HS-27A (cell line): Measurements from ENCODE around the gene PLEKHM3.
"Not testable (repeated sequence)": the region's sequence is repeated elsewhere in the genome, so short reads cannot be mapped to it uniquely, and the experiment has no call there.

Experiments
- DNase-seq: peaks from one replicate; pipeline ENCODE4 v3.0.0-alpha.2; 2012; ENCODE audit warnings: low read depth, missing footprints

The PLEKHM3 gene

DNA sequence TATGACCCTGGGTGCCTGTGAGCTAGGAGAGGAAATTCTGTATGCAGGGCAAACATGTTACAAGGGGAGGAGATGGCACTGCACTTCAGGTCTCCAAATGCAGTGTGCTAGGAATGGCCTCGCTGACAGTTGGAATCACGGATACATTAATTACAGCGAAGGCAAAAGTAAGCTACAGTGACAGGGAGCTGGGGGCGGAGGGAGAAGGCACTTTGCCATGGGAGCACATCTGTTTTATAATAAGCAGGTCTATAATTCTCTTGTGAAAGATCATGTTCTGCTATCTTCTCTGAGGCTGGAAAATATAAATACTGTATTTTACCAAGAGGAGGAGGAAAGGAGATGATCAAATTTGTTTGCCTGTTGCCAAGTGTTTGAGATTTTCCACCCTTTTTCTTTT is 199.3 kb downstream of the PLEKHM3 start:
- no peak for DNase-seq

DNA sequence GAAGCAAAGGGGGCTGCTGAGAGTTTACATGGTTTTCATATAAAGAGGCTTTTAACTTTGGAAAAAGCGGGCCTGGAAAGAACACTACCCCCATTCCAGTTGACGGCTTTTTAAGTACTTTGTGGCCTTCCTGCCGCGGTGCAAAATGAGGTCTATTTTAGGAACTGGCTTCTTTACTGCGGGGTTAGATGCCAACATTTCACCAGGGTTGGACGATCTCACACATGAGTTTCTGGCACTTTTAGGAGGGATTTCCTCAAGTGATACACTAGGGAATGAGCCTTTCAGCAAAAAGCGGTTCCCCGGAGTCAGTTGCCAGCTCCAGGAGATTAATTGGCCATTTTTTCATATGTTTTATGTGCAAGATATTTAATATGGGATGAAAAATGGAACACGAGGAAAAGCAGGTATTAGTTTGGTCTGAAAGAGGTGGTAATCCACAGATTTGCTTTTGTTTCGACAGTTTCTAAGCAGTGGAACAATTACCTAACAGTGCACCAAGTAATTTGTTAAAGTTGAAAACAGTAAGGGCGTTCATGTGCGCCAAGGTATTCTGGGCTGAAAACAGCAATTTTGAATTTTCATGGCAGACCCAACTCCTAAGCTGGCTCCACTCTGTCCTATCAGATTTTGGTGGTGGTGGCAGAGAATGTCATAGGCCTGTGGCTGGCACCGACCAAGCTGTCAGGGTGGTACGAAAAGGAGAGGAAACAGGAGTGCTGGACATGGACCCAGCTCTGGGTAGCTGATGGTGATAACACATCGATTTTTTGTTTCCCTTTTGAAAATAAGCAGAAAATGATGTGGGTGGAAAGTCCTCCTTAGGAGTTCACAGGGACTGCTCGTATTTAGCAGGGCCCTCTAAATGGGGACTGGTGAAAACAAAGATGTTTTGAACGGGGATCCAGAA is 200.0 kb downstream of the PLEKHM3 start:
- no peak for DNase-seq

- no peak for DNase-seq
Observed at GRCh38 chr2:207823865-207824264, 201.5 kb downstream of the PLEKHM3 start.

- no peak for DNase-seq
Observed at GRCh38 chr2:207819839-207820784, 205.2 kb downstream of the PLEKHM3 start.

DNA sequence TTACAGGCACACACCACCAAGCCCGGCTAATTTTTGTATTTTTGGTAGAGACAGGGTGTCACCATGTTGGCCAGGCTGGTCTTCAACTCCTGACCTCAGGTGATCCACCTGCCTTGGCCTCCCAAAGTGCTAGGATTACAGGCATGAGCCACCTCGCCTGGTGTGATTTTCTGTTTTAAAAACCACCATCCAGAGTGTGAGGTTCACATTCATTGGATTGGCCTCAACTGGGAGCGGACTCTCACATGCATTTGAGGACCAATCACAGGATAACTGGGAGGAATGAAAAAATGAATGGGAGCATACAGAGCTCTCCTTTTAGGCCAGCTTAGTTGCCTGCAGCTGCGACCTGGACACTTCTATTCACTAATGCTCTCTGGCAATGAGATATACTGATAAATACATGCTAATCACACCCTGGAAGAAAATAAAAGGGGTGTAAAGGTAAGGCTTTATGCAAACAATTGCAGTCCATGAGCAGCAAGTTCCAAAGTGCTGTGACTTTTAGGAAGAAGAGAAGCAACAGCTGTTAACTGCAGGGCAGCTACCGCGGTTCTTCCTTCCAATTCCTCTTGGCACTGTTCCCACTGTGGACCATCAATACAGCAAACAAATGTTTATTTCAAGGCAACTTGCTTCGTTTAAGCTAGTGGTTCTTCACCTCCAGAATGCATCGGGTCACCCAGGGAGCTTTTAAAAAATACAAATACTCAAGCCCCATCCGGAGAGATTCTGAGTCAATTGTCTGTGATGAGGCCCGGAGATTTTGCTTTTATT is 206.1 kb downstream of the PLEKHM3 start:
- DNase-seq: no peak

DNA sequence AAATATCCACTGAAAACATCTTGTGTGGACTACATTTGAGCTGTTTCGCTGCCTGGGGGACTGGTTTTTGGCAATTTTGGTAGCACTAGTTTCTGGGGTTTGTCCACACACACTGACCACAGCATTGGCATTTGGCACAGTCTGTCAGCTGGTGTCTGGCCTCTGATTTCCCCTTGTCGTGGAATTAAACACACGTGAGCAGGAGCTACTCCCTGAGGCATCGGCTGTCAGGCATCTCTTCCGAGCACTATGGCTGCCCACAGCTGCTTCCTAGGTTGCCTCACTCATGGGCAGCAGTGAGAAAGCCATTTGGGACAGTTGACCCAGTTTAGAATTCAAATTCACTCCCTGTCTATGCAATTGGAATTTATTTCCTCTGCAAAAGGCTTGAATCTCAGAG is 208.8 kb downstream of the PLEKHM3 start:
- DNase-seq: no peak

- no peak for DNase-seq
Observed at GRCh38 chr2:207815254-207815653, 210.1 kb downstream of the PLEKHM3 start.

GRCh38 chr2:207813942-207814341 is 211.4 kb downstream of the PLEKHM3 start:
- no peak for DNase-seq

DNA sequence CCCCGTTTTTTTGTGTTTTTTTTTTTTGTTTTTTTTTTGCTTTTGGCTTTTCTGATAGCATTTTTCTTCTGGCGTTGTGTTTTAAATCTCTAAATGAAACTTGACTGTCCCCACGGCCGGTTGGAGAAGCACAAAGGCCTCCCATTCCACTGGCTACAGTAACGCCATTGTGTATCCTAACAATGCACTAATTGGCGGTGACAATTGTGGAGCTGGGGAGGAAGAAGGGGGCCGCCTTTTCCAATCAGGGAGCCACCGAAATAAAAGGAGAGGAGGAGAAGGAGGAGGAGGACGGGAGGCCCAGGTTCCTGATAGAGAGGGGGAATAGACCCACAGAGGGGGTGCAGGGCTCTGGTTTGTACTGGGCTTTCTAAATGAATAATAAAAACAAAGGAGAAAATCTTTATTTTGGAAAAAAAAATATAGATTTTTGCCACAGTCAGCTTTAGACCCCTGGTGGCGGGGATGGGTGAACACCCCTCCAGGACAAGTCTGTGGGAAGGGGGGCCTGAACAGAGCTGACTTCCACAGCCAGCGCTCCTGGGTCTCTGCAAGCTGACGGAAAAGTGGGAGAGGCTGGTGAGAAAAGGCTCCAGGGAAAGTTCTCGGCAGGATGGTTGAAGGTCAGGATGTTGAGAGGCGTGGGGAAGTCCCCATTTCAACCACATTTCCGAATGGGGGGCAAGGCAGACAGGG is 212.0 kb downstream of the PLEKHM3 start:
- DNase-seq: no peak

DNA sequence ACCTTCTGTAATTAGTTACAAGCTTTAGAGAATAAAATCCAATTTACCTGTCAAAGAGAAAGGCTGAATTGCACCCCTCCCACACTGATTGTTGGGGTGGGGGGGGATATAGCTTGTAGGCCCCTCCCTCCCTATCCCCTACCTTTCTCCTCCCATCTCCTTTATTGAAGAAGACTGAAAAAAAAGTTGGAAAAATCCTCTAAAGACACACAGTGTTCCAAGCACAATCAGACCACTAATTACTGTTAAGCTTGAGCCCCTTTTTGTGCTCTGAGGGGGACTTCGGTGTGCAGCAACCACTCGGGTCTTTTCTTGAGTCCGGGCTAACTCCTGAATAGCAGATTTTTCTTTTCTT is 212.6 kb downstream of the PLEKHM3 start:
- no peak for DNase-seq

DNA sequence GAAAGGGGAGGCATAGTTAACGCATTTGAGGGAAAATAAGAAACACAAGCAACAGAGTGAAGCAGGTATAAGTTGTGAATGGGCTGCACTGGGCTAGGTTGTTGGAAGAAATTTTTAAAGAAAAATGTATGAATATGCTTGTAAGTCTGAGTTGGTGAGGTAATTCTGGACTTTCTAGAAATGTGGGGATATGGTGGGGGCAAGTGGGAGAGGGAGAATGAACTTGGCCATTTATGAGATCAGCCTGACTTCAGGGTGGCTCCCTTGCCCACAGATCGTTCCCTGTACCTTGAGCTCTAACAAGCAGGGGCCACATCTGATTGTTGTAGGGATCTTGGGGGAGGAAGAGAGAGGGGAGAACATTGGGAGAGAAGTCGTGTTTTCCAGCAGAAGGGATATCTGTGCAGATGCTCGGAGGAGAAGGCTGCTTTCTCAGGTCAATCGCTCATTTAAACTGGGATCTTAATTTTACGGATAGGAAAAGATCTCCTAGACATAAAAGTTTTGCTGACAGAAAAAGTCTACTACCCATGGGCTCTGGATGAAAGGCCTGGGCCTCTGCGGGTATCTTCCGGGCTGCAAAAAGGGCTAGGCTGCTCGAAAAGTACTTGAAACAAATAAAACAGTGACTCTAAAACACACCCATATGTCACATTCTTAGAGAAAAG is 213.1 kb downstream of the PLEKHM3 start:
- no peak for DNase-seq

GRCh38 chr2:207811658-207812057 is 213.7 kb downstream of the PLEKHM3 start:
- not testable (repeated sequence) for DNase-seq

DNA sequence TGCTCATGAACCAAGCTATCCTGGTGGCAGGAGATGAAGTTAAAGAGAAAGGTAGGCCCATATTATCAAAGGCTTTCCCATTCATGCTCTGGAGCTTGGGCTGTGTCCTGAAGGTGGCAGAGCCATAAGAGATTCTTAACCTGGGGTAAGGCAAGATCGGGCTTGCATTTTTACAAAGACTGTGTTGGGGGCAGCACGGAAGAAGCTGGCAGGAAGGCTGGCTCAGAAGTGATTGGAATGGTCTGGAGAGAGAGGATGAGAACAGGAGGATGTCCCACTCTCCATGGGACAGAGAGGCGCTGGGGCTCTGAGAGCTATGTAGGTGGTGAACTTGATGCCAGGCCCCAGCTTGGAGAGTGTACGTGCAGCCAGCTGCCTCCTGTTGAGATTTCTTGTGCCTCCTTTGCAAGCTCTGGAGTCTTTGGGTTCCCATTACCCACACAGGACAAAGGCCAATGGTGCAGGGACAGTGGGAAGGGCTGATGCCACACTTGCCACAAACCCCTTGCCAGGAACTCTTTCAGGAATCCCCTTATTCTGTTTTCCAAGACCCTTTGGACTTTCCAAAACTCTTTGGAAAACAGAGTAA is 215.0 kb downstream of the PLEKHM3 start:
- DNase-seq: no peak

DNA sequence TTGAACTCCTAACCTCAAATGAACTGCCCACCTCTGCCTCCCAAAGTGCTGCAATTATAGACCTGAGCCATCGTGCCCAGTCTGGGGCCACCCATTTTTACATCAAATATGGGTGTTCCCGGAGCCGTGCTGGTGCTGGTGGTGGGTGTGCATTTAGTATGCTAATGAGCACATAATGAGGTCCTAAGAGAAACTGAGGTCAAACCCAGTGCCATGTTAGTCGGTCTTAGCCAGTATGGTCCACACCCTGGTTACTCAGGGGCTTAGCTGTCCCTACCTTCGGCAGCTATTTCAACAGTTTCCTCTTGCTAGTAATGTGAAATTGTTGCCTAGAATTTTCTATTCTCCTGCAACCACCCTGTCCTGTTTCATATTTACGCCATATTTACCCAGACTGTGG is 217.2 kb downstream of the PLEKHM3 start:
- DNase-seq: no peak

DNA sequence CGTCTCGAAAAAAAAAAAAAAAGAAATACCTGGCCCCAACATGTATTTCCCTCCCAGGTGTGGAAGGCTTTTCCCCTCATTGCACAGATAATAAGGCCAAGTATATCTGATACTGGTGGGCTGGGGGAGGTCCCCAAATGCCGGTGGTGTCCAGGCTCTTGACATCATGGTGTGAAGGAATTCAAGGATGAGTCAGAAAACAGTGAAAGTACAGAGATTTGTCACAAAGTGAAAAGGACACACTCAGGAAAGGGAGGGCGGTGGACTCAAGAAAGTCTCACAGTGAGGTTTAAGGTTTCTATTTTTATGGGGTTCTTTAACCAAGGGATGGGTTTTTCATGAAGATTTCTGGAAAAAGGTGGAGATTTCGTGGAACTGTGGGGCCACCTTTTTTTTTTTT is 217.8 kb downstream of the PLEKHM3 start:
- no peak for DNase-seq

GRCh38 chr2:207805566-207806226 is 219.6 kb downstream of the PLEKHM3 start:
- DNase-seq: no peak

DNA sequence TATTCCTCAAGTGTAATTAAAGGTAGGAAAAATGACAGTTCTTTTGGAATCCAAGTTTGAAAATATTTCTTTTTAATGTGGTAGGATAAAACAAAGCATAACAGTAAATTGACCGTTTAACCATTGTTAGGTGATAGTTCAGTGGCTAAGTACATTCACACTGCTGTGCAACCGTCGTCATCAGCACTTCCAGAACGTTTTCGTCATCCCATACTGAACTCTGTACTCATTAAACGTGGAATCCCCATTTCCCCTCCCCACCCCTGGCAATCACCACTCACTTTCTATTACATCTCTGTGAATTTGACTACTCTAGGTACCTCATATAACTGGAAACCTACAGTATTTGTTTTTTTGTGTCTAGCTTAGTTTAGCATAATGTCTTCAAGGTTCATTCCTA is 222.7 kb downstream of the PLEKHM3 start:
- DNase-seq: no peak

DNA sequence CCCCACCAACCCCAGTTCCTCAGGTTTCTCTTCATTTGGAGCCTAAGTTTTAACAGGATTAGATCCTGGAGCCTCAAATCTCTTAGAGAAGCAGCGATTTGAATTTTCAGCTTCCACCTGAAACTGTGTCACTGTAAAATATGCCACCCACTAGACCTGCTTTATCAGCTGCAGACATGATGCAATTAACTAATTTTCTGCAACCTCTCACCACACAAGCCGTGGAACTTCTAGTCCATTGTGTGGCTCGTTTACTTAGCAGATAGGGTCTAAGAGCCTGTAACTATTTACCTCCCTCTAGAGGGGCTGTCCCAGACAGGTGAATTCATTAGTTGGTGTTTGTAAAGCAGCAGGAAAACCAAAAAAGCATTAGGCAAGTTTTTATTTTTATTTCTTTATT is 224.1 kb downstream of the PLEKHM3 start:
- no peak for DNase-seq

DNA sequence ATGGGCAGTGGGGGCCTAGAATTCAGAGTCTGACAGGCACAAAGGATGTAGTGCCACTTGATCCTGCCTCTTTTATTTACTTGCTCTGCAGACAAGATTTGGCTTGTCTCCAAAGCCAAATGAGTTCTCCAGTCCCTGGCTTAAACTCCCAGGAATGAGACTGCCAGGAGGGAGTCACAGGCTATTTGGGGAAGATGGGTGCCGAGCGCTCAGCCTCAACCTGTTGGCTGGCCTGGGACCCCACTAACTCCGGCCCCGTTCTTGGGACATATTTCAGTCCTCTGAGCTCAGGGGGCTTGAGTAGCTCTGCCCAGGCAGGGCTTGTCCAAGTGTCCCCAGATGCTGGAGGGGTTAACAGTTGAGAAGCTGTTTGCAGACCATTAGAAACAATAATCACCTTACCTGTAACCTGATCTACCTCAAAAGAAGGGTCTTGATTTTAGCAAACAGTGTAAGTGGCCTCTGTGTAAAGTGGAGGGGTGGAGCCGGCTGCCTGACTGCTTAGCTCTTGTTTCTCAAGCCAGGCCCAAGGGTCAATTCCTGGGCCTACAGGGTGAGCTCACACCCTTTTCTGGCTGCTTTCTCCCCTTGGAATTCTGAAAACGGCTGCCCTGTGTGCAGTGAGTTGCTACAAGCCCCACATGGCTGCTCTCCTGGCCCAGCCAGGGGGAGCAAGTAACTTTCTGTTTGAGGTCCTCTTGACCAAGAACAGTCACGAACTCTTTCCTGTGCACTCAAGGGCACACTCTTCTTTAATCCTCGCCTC is 228.6 kb downstream of the PLEKHM3 start:
- DNase-seq: no peak
